NCI-H345 (cell line): Measurements from ENCODE around the gene GLCCI1.

Source experiments
- DNase-seq: peaks from one replicate; lab custom pipeline; 2025; lab: John Stamatoyannopoulos, UW

GLCCI1 gene

DNA sequence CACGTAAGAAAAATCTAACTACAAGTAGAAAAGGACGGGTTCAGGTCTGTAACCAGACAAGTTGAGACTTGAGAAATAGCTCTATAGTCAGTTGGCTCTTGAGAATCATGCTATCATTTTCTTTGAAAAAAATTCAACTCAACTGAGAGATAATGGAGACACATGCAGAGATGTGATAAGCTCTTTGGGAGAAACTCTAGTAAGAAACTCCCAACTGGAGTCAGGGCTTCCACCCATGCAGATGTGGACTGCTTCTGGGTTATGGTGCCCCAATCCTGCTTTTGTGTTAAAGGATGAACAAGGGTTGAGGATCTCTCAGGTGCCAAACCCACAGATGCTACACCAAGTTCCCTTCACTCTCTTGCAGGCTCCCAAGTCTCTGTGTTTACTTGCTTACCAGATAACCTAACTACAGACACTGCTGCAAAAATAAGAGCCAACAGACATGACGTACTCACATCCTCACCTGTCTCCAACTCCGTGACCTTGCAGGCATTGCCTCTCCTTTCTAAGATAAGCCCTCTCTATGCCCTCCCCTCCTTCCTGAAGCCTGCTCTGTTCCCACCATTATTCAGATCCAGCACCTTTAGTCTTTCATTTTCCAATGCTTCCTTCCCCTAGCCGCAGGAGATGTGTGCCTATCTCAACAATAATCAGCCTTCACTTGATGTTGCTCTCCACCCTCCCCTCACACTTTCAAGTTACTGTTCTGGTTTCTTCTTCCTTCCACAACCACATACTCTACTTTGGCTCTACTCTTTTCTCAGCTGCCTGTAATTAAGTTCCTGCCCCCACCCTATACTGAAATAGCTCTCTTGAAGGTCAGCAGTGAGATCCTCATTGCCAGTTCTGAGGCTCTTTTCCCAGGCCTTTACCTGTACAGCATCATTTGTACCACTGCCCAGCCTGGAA is 163.4 kb downstream of the GLCCI1 start:
- DNase-seq: no peak

- DNase-seq: no peak
Observed at GRCh38 chr7:8133188-8133848, 164.7 kb downstream of the GLCCI1 start.

DNA sequence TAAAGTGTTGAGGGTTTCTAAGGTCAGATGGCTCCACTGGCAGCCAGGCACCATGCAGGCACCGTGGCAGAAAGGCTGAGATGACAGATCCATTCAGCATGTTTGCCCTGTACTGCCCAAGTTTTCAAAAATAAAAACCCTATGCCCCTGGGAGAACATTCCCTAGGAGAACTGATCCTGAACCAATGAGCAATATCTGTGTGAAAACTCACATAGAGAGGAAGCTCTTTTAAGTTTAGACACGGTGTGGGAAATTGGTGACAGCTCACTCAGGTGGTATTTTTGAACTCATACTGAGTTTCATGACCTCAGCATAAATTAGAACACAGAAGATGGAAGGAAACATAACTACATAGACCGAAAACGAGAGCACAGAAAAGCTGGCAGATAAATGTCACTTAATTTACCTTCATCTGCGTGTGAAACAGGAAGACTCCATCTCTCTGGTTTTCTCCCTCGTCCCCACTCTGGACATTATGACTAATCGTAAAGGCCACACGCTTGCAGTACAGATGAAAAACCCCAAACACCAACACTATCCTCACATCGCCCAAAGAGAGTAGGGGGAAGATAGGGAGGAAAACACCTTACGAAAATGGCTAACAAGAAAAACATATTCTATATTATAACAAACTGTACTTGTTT is 165.6 kb downstream of the GLCCI1 start:
- DNase-seq: no peak

DNA sequence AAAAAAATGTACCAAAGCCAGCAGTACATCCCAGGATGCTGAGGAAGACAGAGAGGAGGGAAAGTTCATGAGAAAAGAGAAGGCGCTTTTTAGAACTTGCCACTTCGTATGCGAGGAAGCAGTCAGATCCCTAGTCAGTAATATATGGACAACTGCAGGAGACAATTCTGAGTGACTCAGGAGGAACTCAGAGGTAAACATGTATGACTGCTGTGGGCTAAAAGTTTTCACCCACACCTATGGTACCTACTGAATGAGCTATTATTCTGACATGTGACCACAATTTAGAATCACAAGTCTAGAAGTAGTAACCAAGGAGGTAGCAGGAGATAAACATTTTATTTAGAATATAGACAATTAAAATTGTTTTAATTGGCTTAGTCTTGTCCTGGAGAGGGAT is 166.8 kb downstream of the GLCCI1 start:
- DNase-seq: no peak

GRCh38 chr7:8136051-8136730 is 167.6 kb downstream of the GLCCI1 start:
- no peak for DNase-seq
